ENCODE data around the gene TRIM47. TPM values are rescaled to one million over a fixed set of nuclear protein-coding genes. Genes with fewer than 3 reads are reported as not detected.

TRIM47 gene
- total RNA-seq, 1 experiment from 2014 or later, result 6.9 TPM

- Histone ChIP-seq H3K27ac (ENCODE audit: insufficient read length, low read depth, low read length) (no peak overlapping the region), H3K27me3 (ENCODE audit: insufficient read depth, low read length) (no peaks in the 10 kb centered on the region), H2BK120ac (ENCODE audit: low read depth, low read length, poor library complexity, severe bottlenecking) (no peak overlapping the region), H2BK20ac (ENCODE audit: low read depth, low read length, poor library complexity, severe bottlenecking) (no peak overlapping the region), H3K79me1 (ENCODE audit: insufficient read depth, low read depth, low read length, poor library complexity, severe bottlenecking) (no peaks in the 10 kb centered on the region), H3T11ph (ENCODE audit: low read length) (no peak overlapping the region), H2BK5ac (ENCODE audit: insufficient read length, low read length) (no peak overlapping the region), H2BK15ac (ENCODE audit: low read depth, low read length) (no peak overlapping the region), H4K8ac (replicated peaks; ENCODE audit: insufficient read length, low read depth, low read length) (no peak overlapping the region), H3K9ac (ENCODE audit: extremely low read depth, insufficient read length, low read length) (no peak overlapping the region), H3K4me2 (ENCODE audit: insufficient read depth, insufficient read length, low read length) (no peak overlapping the region), H3K56ac (ENCODE audit: insufficient read length, low read depth, low read length) (no peak overlapping the region), H3K4ac (ENCODE audit: low read depth, low read length) (no peak overlapping the region), H2AK5ac (ENCODE audit: insufficient read length, low read length) (no peak overlapping the region), H3K9me3 (ENCODE audit: control insufficient read depth, low read depth, low read length) (no peaks in the 10 kb centered on the region), H3K23me2 (ENCODE audit: insufficient read length, low read depth, low read length, poor library complexity, severe bottlenecking) (no peaks in the 10 kb centered on the region), H4K5ac (ENCODE audit: insufficient read length, low read depth, low read length) (no peak overlapping the region), H2BK12ac (ENCODE audit: insufficient read length, low read depth, low read length) (no peak overlapping the region), H2AFZ (ENCODE audit: low read length) (no peak overlapping the region), H3K23ac (ENCODE audit: insufficient read length, low read depth, low read length) (no peak overlapping the region), H3K14ac (ENCODE audit: insufficient read depth, low read length) (no peak overlapping the region), H3K79me2 (ENCODE audit: insufficient read depth, low read length) (no peaks in the 10 kb centered on the region), H4K20me1 (ENCODE audit: control insufficient read depth, insufficient read depth, insufficient read length) (no peaks in the 10 kb centered on the region), H3K4me1 (ENCODE audit: insufficient read depth, low read length) (peaks cover 5% of the 10 kb centered on the region; the same call in 1 of the 2 replicates), H3K18ac (ENCODE audit: insufficient read length, low read depth, low read length) (no peak overlapping the region), H4K91ac (ENCODE audit: insufficient read length, low read depth, low read length) (no peak overlapping the region)
- Mint-ChIP-seq H3K27me3 (ENCODE audit: low read depth) (no peaks in the 10 kb centered on the region), H3K4me1 (peaks cover 15 to 30% of the 10 kb centered on the region in 2 experiments), H3K9me3 (no peaks in the 10 kb centered on the region), H3K27ac (no peak overlapping the region), H3K36me3 (ENCODE audit: insufficient read depth in 1 of 3, low read depth in 3 of 3) (no peaks in the 10 kb centered on the region), H3K4me3 (no peak overlapping the region)
- DNase-seq, result no peak
- no peak for TF ChIP-seq CTCF (conservative IDR thresholded peaks at IDR 0.05)
- no CpG with 5 or more reads among the region's 9 CpGs for WGBS (ENCODE audit: extremely low coverage, insufficient read length, low lambda C conversion rate)
Measured at GRCh38 chr17:75835654-75835987, 42.8 kb downstream of the TRIM47 start.

All from H9 (cell line).